Keratinocyte (primary cell): ENCODE results near the gene KNG1. TPM values are rescaled to one million over a fixed set of nuclear protein-coding genes. Genes with fewer than 3 reads are reported as not detected.
"Not testable (repeated sequence)": the region's sequence is repeated elsewhere in the genome, so short reads cannot be mapped to it uniquely, and the experiment has no call there.

Experiments
- DNase-seq: peaks from one replicate; pipeline ENCODE4 v3.0.0-alpha.2; 2011; ENCODE audit warnings: low read depth, missing footprints, low spot score
- FAIRE-seq: peaks from 2 replicates; lab custom pipeline; 2011; peaks lifted over from hg19 to GRCh38; lab: Jason Lieb, UNC
- H2AFZ ChIP-seq: 2 replicates; pipeline ENCODE4 v1.6.0; 2012; ENCODE audit warnings: low read length, control low read depth, inconsistent platforms; ENCODE audit not compliant: control insufficient read depth
- H3K27ac ChIP-seq: 2 replicates; pipeline ENCODE4 v1.5.1; 2011; ENCODE audit warnings: low read length; ENCODE audit not compliant: control insufficient read depth, insufficient read depth
- H3K27me3 ChIP-seq: 3 replicates; pipeline ENCODE4 v1.6.0; 2011; ENCODE audit warnings: low read length; ENCODE audit not compliant: control insufficient read depth, insufficient read depth; ENCODE audit errors: extremely low read depth
- H3K36me3 ChIP-seq, 2 experiments: 2 replicates in 1 of 2; 3 replicates in 1 of 2; pipeline ENCODE4 v1.5.1; 2011; ENCODE audit warnings: low read length in 2 of 2, mild to moderate bottlenecking in 1 of 2; ENCODE audit not compliant: control insufficient read depth in 2 of 2, insufficient read depth in 2 of 2; ENCODE audit errors: extremely low read depth in 1 of 2
- H3K4me1 ChIP-seq: 3 replicates; pipeline ENCODE4 v1.5.1; 2011; ENCODE audit warnings: low read length; ENCODE audit not compliant: control insufficient read depth, insufficient read depth; ENCODE audit errors: extremely low read depth
- H3K4me2 ChIP-seq: 3 replicates; pipeline ENCODE4 v1.6.0; 2011; ENCODE audit warnings: low read depth, low read length; ENCODE audit not compliant: control insufficient read depth, insufficient read depth; ENCODE audit errors: extremely low read depth
- H3K4me3 ChIP-seq, 3 experiments: fragments of 200-600 bp in 1 of 3; sonication (generic) in 1 of 3; 2 replicates in 2 of 3; 3 replicates in 1 of 3; pipeline ENCODE4 v1.5.1; 2011 to 2016; ENCODE audit warnings: low read length in 3 of 3, mild to moderate bottlenecking in 3 of 3, control low read depth in 2 of 3, inconsistent platforms in 1 of 3, low read depth in 1 of 3, mixed read lengths in 1 of 3, mixed run types in 1 of 3, moderate library complexity in 1 of 3; ENCODE audit not compliant: control insufficient read depth in 2 of 3, insufficient read depth in 2 of 3; ENCODE audit errors: extremely low read depth in 1 of 3
- H3K79me2 ChIP-seq: 2 replicates; pipeline ENCODE4 v1.6.0; 2012; ENCODE audit warnings: low read length; ENCODE audit not compliant: control insufficient read depth, insufficient read depth
- H3K9ac ChIP-seq: 3 replicates; pipeline ENCODE4 v1.6.0; 2011; ENCODE audit warnings: low read length; ENCODE audit not compliant: control insufficient read depth, insufficient read depth; ENCODE audit errors: extremely low read depth
- H3K9me1 ChIP-seq: 3 replicates; pipeline ENCODE4 v1.6.0; 2011; ENCODE audit warnings: low read length; ENCODE audit not compliant: control insufficient read depth, insufficient read depth; ENCODE audit errors: extremely low read depth
- H3K9me3 ChIP-seq: 2 replicates; pipeline ENCODE4 v1.5.1; 2012; ENCODE audit warnings: low read depth, low read length; ENCODE audit not compliant: control insufficient read depth
- H4K20me1 ChIP-seq: 3 replicates; pipeline ENCODE4 v1.6.0; 2011; ENCODE audit warnings: low read length; ENCODE audit not compliant: control insufficient read depth, insufficient read depth; ENCODE audit errors: extremely low read depth
- CTCF ChIP-seq, 3 experiments: IDR thresholded peaks in 1 of 3; conservative IDR thresholded peaks in 1 of 3; optimal IDR thresholded peaks in 1 of 3; 2 replicates in 2 of 3; 3 replicates in 1 of 3; pipeline versions ENCODE3 to v1.5.1; 2011; ENCODE audit warnings: low read length in 3 of 3, mild to moderate bottlenecking in 3 of 3, moderate library complexity in 2 of 3, control low read depth in 1 of 3, inconsistent platforms in 1 of 3; ENCODE audit not compliant: insufficient read depth in 2 of 3; ENCODE audit errors: extremely low read depth in 1 of 3
- EZH2 ChIP-seq: IDR thresholded peaks from one replicate; pipeline ENCODE4 v1.6.1; 2012; ENCODE audit warnings: inconsistent platforms, mild to moderate bottlenecking, low read length, moderate library complexity
- dilution Hi-C: fragments of 300-500 bp; cut with MboI; formaldehyde crosslinking; loops from one replicate; pipeline ENCODE4 v1.7.0; 2020; ENCODE audit warnings: low sequenced_read_pairs; ENCODE audit not compliant: extremely low pct_ligation_motif_present
- polyA plus RNA-seq, 5 experiments: library from polyadenylated mRNA; depleted of rRNA in 3 of 5; stranded (reverse) in 3 of 5; stranded (forward) in 1 of 5; unstranded in 1 of 5; fragments of >200 nt; gene quantifications; 1 replicate in 1 of 5; 2 replicates in 3 of 5; 3 replicates in 1 of 5; pipeline versions ENCODE4 v1.2.1 to v1.2.3, GENCODE V29; 2011 to 2012; ENCODE audit warnings: missing spikeins in 2 of 5, low read depth in 1 of 5, low replicate concordance in 1 of 5

KNG1 gene
- polyA plus RNA-seq, 1 donor (not counting 4 experiments of a cell fraction or from before 2014, with no cell fraction given): not detected

- H3K9ac ChIP-seq: no peak overlapping the region
- H3K9me3 ChIP-seq: peaks cover 2% of the 10 kb centered on the region
- no peaks in the 10 kb centered on the region for H3K4me1 ChIP-seq
- dilution Hi-C loops: no loop called here
- H3K4me3 ChIP-seq: no peak overlapping the region
- H4K20me1 ChIP-seq: no peaks in the 10 kb centered on the region
- H3K27me3 ChIP-seq: no peaks in the 10 kb centered on the region
- H2AFZ ChIP-seq: no peak overlapping the region
- H3K36me3 ChIP-seq: no peaks in the 10 kb centered on the region
- FAIRE-seq (no peak), DNase-seq (no peak)
- no peaks in the 10 kb centered on the region for H3K79me2 ChIP-seq
- no peak for TF ChIP-seq EZH2
- TF ChIP-seq CTCF (optimal IDR thresholded peaks at IDR 0.05 in 1 of 3, IDR thresholded peaks at IDR 0.05 in 1 of 3, conservative IDR thresholded peaks at IDR 0.05 in 1 of 3; ENCODE audit: extremely low read depth in 1 of 3, insufficient read depth in 2 of 3, low read length in 3 of 3): no peak
- no peak overlapping the region for H3K4me2 ChIP-seq
- H3K9me1 ChIP-seq: no peaks in the 10 kb centered on the region
- no peak overlapping the region for H3K27ac ChIP-seq
Observed at GRCh38 chr3:186687120-186687651, 30.0 kb upstream of the KNG1 start.

- H3K4me2 ChIP-seq, H3K36me3 ChIP-seq, FAIRE-seq: not testable (repeated sequence)
Observed at GRCh38 chr3:186690304-186690703, 26.9 kb upstream of the KNG1 start.

GRCh38 chr3:186691676-186692075 is 25.5 kb upstream of the KNG1 start:
- DNase-seq: peak; percentile 15
- Histone ChIP-seq H3K9ac (no peak overlapping the region), H3K36me3 (no peaks in the 10 kb centered on the region), H3K27ac (no peak overlapping the region), H3K9me1 (no peaks in the 10 kb centered on the region), H3K4me1 (peaks cover 3% of the 10 kb centered on the region), H4K20me1 (no peaks in the 10 kb centered on the region), H3K9me3 (no peaks in the 10 kb centered on the region), H3K4me3 (no peak overlapping the region), H3K4me2 (no peak overlapping the region), H3K79me2 (no peaks in the 10 kb centered on the region), H3K27me3 (no peaks in the 10 kb centered on the region), H2AFZ (no peak overlapping the region)
- peak; percentile 39 for FAIRE-seq
- dilution Hi-C loops: no loop called here
- no peak for TF ChIP-seq CTCF (optimal IDR thresholded peaks at IDR 0.05 in 1 of 3, IDR thresholded peaks at IDR 0.05 in 1 of 3, conservative IDR thresholded peaks at IDR 0.05 in 1 of 3; ENCODE audit: extremely low read depth in 1 of 3, insufficient read depth in 2 of 3, low read length in 3 of 3)
- TF ChIP-seq EZH2: no peak

More at GRCh38 chr3:186690304-186690703, 26.9 kb upstream of the KNG1 start:
- H4K20me1 ChIP-seq, H3K4me3 ChIP-seq, H3K9me1 ChIP-seq, H3K9me3 ChIP-seq, H3K79me2 ChIP-seq, H3K27ac ChIP-seq, H3K4me1 ChIP-seq, H3K27me3 ChIP-seq, H3K9ac ChIP-seq, DNase-seq, dilution Hi-C loops, H2AFZ ChIP-seq: not testable (repeated sequence)
